ENCODE data around the gene GABARAPL1.

DNA sequence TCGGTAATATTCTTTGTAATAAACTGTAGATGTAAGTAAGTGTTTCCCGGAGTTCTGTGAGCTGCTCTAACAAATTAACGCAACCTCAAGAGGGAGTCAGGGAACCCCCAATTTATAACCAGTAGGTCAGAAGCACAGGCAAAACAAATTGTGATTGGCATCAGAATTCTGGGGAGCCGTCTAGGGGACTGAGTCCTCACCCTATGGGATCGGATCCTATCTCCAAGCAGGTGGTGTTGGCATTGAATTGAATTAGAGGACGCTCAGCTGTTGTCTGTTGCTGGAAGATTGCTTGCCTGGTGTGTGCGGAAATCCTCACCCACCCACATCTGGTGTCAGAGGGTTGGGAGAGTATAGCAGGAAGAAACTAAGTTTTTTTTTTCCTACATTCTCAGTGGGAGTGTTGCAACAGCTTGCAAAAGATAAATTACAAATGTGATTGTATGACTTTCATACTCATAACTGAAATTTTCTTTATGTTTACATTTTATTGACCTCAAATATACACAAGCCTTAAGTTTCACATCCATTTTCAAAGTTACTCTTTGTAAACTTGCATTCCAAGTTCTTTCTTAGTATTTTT, 28.3 kb upstream of the GABARAPL1 start:
- TF ChIP-seq POLR2A (IDR thresholded peaks at IDR 0.05): peak in 2 of 4 donors; percentile 26 to 63
- TF ChIP-seq, protein P1, sequence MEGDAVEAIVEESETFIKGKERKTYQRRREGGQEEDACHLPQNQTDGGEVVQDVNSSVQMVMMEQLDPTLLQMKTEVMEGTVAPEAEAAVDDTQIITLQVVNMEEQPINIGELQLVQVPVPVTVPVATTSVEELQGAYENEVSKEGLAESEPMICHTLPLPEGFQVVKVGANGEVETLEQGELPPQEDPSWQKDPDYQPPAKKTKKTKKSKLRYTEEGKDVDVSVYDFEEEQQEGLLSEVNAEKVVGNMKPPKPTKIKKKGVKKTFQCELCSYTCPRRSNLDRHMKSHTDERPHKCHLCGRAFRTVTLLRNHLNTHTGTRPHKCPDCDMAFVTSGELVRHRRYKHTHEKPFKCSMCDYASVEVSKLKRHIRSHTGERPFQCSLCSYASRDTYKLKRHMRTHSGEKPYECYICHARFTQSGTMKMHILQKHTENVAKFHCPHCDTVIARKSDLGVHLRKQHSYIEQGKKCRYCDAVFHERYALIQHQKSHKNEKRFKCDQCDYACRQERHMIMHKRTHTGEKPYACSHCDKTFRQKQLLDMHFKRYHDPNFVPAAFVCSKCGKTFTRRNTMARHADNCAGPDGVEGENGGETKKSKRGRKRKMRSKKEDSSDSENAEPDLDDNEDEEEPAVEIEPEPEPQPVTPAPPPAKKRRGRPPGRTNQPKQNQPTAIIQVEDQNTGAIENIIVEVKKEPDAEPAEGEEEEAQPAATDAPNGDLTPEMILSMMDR (IDR thresholded peaks at IDR 0.05): no peak
- TF ChIP-seq POLR2AphosphoS5 (IDR thresholded peaks at IDR 0.05): peak in 1 of 2 donors; percentile 60
- TF ChIP-seq EP300 (IDR thresholded peaks at IDR 0.05): peak in 1 of 4 donors; percentile 16
